GM18505 (cell line): Measurements from ENCODE around the gene FBRSL1.
A peak's percentile ranks its signal among the peaks of the same experiment; 100 is the strongest.

Source experiments
- ATAC-seq: cut with Tn5 transposase; IDR thresholded peaks from one replicate; pipeline ENCODE4 v1.9.1; 2021; ENCODE audit not compliant: unreplicated experiment
- POLR2A ChIP-seq: IDR thresholded peaks from 4 replicates; pipeline ENCODE4 v1.6.1; 2011; ENCODE audit warnings: borderline replicate concordance; ENCODE audit not compliant: insufficient read depth, insufficient read length; ENCODE audit errors: extremely low read depth

Gene FBRSL1

DNA sequence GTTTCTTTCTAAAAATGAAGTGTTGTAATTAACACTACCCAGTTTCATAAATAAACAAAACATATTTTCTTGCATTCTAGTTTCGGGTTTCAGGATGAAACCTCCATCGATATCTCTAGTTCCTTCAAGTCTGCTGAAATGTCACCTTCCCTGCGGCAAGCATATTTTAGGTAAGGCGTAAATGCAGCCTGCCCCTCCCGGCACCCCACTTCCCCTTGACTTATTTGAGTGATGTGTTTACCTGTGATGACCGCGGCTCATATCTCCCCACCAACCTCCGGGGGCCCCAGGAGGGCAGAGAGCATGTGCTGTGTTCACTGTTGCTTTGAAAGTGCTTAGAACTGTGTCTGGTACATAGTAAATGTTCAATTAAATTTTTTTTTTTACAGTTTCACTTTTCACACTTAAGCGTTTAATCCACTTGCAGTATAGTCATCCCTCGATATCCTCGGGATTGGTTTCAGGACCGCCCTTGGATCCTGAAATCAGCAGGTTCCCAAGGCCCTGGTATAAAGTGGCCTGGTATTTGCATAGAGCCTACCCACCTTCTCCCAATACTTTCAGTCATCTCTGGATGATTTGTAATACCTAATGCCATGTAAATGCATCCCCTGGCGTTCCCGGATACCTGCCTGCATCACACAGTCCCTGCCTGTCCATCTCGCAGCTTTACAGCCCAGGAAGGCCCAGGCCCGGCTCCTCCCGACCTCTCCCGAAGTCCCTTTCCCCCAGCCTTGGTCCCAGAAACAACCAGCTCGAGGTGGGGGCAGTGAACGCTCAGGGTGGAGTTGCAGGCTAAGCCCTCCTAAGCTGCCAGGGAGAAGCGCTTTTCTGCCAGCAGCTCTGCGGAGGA, 40.2 kb upstream of the FBRSL1 start:
- TF ChIP-seq POLR2A: peak; percentile 43
- ATAC-seq: peak; percentile 57

GRCh38 chr12:132450418-132451171, 39.4 kb upstream of the FBRSL1 start:
- ATAC-seq: peak; percentile 6
- peak; percentile 20 for TF ChIP-seq POLR2A

DNA sequence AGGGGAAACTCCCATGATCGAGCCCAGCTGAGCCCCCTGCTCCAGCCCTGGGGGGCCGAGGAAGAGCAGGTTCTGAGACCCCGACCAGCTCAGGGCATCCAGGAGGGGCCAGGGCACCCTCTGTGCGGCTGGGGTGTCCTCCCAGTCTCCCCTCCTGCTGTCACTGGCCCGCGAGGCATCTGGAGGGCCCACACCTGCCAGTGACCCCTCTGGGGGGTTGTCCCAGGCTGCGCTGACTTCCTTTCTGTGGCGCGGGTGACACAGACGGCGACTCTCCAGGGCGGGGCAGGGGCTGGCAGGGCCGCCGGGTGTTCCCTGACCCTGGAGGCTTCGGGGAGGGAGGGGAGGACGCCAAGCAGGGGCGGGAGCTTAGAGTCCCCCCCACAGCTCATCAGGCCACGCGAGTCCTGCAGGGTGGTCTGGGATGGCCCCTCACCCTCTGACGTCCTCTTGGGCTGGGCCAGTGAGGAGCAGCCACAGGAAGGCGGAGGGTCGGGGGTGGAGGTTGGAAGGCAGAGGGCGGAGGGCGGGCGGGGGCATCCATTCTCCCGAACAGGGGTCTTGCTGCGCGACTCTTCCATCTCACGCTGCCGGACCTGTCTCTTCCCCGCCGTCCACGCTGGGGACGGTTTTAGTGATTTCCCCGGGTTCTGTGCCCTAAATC, 38.6 kb upstream of the FBRSL1 start:
- ATAC-seq: peak; percentile 39
- TF ChIP-seq POLR2A: no peak

- TF ChIP-seq POLR2A: no peak
Measured at GRCh38 chr12:132451836-132452195, 38.1 kb upstream of the FBRSL1 start.

GRCh38 chr12:132452596-132453350, 37.2 kb upstream of the FBRSL1 start:
- TF ChIP-seq POLR2A: no peak
- ATAC-seq: no peak

More at GRCh38 chr12:132451836-132452195, 38.1 kb upstream of the FBRSL1 start:
- ATAC-seq: no peak

DNA sequence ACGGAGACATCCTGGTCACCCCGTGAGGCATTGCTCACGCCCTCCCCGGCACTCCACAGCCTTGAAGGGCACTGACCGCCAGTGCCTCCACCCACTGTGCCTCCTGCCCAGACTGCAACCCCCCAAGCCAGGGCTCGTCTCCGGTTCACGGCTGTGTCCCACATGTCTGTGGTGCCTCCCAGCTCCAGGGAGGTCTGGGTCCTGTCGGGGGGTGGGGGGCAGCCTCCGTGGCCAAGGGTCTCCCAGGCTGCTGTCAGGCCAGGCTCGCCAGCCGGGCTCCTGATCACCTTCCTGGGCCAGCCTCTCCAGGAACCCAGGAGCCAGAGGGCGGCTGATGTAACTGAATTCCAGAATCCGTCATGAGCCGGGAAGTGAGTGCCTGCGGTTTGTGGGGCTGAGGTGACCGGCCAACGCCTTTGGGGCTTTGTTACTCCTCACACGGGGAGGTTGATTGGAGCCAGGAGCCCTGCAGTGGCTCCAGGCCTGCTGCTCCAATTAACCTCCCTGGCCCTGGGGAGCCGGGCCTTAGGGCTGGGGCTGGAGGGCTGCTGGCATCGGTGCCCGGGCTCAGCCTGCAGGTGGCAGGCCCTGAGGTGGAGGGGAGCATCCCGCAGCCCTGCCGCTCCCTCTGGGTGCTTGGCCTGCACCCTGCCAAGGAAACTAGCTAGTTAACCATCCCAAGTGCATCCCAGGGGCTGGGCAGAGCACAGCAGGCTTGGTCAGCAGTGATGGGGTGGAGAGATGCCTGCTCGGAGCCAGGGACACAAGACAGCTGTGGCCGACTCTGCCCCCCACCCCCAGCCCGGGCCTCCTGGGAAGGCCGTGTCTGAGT, 36.4 kb upstream of the FBRSL1 start:
- ATAC-seq: no peak
- no peak for TF ChIP-seq POLR2A

- no peak for ATAC-seq
- TF ChIP-seq POLR2A: no peak
Measured at GRCh38 chr12:132454193-132454932, 35.6 kb upstream of the FBRSL1 start.

- ATAC-seq: no peak
- TF ChIP-seq POLR2A: no peak
Measured at GRCh38 chr12:132454933-132455418, 35.0 kb upstream of the FBRSL1 start.

DNA sequence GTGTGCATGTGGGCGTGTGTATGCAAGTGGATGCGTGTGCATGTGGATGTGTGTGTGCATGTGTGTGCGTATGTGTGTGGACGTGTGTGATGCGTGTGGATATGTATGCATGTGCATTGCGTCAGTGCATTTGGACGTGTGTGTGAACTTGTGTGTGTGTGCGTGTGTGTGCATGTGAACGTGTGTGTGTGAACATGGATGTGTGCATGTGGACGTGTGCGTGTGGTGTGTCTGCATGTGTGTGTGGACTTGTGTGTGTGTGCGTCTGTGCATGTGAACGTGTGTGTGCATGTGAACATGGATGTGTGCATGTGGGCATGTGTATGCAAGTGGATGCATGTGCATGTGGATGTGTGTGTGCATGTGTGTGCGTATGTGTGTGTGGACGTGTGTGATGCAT, 34.4 kb upstream of the FBRSL1 start:
- TF ChIP-seq POLR2A: no peak
- no peak for ATAC-seq

GRCh38 chr12:132456186-132456943, 33.6 kb upstream of the FBRSL1 start:
- ATAC-seq: no peak
- TF ChIP-seq POLR2A: no peak
